KMS-11 (cell line): ENCODE measurements around the gene MTCP1.

Experiments
- H2AFZ ChIP-seq: fragments of 200-600 bp; sonication (generic); 2 replicates; pipeline ENCODE4 v1.6.1; 2016; ENCODE audit warnings: antibody characterized with exemption, mixed run types, low read depth
- H3K27ac ChIP-seq: fragments of 200-600 bp; sonication (generic); 2 replicates; pipeline ENCODE4 v1.6.1; 2016; ENCODE audit warnings: mild to moderate bottlenecking, mixed run types
- H3K27me3 ChIP-seq: fragments of 200-600 bp; sonication (generic); 2 replicates; pipeline ENCODE4 v1.6.1; 2017; ENCODE audit warnings: mild to moderate bottlenecking, low read depth, mixed run types, moderate library complexity; ENCODE audit not compliant: insufficient read depth
- H3K36me3 ChIP-seq: fragments of 200-600 bp; sonication (generic); 2 replicates; pipeline ENCODE4 v1.6.1; 2017; ENCODE audit warnings: mild to moderate bottlenecking, mixed run types; ENCODE audit not compliant: insufficient read depth
- H3K4me1 ChIP-seq: fragments of 200-600 bp; sonication (generic); 2 replicates; pipeline ENCODE4 v1.6.1; 2016; ENCODE audit warnings: mild to moderate bottlenecking, low read depth, mixed run types; ENCODE audit not compliant: poor library complexity, severe bottlenecking
- H3K4me2 ChIP-seq: fragments of 200-600 bp; sonication (generic); 2 replicates; pipeline ENCODE4 v1.7.0; 2016; ENCODE audit warnings: mild to moderate bottlenecking, mixed run types
- H3K4me3 ChIP-seq: fragments of 200-600 bp; sonication (generic); IDR thresholded peaks from 2 replicates; pipeline ENCODE4 v1.6.1; 2017; ENCODE audit warnings: low read depth, low read length, mixed read lengths; ENCODE audit not compliant: insufficient read depth
- H3K79me2 ChIP-seq: fragments of 200-600 bp; sonication (generic); 2 replicates; pipeline ENCODE4 v1.6.1; 2016; ENCODE audit warnings: low read depth, mixed run types; ENCODE audit not compliant: insufficient read depth
- H3K9ac ChIP-seq: fragments of 200-600 bp; sonication (generic); 2 replicates; pipeline ENCODE4 v1.6.1; 2016; ENCODE audit warnings: mild to moderate bottlenecking, mixed run types
- H4K20me1 ChIP-seq: fragments of 200-600 bp; sonication (generic); 2 replicates; pipeline ENCODE4 v1.6.1; 2016; ENCODE audit warnings: mild to moderate bottlenecking, mixed run types; ENCODE audit not compliant: insufficient read depth
- TF ChIP-seq, protein P1 (sequence below): fragments of 200-600 bp; sonication (generic); conservative IDR thresholded peaks from 2 replicates; pipeline ENCODE4 v1.6.1; 2017; ENCODE audit warnings: low read depth, mild to moderate bottlenecking, antibody characterized with exemption, low read length, moderate library complexity, mixed read lengths

The MTCP1 gene

DNA sequence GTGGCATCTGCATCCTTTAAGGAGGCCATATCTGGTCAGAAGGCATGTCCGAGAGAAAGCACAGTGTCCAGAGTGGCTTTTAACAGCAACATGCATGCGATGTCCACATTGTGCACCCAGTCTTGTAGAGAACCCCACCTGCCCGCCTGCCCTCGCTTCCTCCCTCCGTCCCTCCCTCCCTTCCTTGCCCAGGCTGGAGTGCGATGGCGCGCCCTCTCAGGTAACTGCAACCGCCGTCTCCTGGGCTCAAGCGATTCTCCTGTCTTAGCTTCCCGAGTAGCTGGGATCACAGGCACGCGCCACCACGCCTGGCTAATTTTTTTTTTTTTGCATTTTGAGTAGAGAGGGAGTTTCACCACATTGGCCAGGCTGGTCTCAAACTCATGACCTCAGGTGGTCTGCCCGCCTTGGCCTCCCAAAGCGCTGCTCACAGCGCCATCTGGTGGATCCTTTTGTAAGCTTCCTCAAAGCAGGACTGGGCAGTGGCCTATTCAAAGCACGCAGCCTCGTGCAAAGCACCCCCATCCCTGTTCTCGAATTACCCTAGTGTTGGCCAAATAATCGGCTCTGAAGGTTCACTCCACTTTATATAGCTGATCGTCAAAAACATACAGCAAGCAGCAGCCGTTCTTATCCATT is 15.4 kb upstream of the MTCP1 start:
- TF ChIP-seq, protein P1, sequence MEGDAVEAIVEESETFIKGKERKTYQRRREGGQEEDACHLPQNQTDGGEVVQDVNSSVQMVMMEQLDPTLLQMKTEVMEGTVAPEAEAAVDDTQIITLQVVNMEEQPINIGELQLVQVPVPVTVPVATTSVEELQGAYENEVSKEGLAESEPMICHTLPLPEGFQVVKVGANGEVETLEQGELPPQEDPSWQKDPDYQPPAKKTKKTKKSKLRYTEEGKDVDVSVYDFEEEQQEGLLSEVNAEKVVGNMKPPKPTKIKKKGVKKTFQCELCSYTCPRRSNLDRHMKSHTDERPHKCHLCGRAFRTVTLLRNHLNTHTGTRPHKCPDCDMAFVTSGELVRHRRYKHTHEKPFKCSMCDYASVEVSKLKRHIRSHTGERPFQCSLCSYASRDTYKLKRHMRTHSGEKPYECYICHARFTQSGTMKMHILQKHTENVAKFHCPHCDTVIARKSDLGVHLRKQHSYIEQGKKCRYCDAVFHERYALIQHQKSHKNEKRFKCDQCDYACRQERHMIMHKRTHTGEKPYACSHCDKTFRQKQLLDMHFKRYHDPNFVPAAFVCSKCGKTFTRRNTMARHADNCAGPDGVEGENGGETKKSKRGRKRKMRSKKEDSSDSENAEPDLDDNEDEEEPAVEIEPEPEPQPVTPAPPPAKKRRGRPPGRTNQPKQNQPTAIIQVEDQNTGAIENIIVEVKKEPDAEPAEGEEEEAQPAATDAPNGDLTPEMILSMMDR: peak; percentile 55
- Histone ChIP-seq H3K79me2 (no peaks in the 10 kb centered on the region), H3K27me3 (no peaks in the 10 kb centered on the region), H3K9ac (no peak overlapping the region), H3K4me2 (no peak overlapping the region), H4K20me1 (no peaks in the 10 kb centered on the region), H3K27ac (no peak overlapping the region), H3K36me3 (no peaks in the 10 kb centered on the region), H3K4me1 (no peaks in the 10 kb centered on the region), H3K4me3 (no peak overlapping the region), H2AFZ (no peak overlapping the region)

DNA sequence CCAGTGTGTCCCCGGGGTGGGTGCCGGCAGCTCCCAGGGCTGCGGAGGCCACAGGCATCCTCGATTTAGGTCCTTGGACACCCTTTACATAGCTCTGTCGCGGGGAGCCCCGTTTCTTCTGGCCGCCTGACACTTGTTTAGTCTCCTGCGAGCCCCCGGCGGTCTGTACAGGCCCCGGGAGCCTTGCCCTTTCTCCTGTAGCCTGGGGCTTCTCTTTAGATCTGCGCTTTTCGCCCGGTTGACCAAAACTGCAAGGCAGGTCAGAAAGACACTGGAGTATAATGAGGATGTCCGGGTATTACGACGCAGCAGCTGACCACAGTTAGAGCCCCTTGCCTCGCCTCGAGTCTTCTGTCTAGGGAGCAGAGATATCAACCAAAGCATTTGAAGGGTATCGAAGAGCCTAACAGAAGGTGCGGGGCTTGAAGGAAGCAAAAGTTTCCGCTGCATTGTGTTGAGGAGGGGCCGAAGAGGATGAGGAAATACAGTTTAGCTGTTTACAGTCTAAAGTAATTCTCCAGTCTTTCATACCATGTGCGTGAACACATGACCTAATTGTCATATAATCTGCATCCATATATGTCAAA is 851 bp upstream of the MTCP1 start:
- Histone ChIP-seq H3K79me2 (peaks cover 36% of the 10 kb centered on the region; the same call in 1 of the 2 replicates), H3K27ac (peak overlapping the region; percentile 60), H3K4me1 (peaks cover 17% of the 10 kb centered on the region), H3K4me3 (no peak overlapping the region), H3K9ac (peak overlapping the region; percentile 79), H3K36me3 (no peaks in the 10 kb centered on the region), H3K4me2 (peak overlapping the region; percentile 65), H4K20me1 (no peaks in the 10 kb centered on the region), H2AFZ (peak overlapping the region; percentile 76), H3K27me3 (no peaks in the 10 kb centered on the region)
- TF ChIP-seq, protein P1: no peak

DNA sequence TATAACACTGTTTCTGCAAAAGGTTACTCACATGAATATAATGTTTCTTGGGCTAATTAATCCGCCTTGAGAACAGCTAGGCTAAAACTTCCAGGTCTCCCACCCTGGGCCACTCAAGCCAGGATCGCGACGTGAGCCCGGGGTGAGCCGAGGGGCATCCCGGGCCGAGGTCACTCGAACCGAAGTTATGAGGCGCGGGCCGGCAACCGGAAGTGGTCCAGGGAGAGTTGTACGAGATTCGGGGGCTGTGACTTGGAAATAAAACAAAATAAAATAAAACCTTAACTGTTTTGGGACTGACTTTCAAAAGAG is 317 bp downstream of the MTCP1 start:
- Histone ChIP-seq H3K79me2 (peaks cover 36% of the 10 kb centered on the region; the same call in 1 of the 2 replicates), H4K20me1 (no peaks in the 10 kb centered on the region), H3K4me2 (peak overlapping the region; percentile 86), H3K36me3 (no peaks in the 10 kb centered on the region), H3K27ac (peak overlapping the region; percentile 69), H3K27me3 (no peaks in the 10 kb centered on the region), H3K4me3 (no peak overlapping the region), H2AFZ (peak overlapping the region; percentile 91), H3K9ac (peak overlapping the region; percentile 84), H3K4me1 (peaks cover 17% of the 10 kb centered on the region)
- TF ChIP-seq, protein P1: no peak

DNA sequence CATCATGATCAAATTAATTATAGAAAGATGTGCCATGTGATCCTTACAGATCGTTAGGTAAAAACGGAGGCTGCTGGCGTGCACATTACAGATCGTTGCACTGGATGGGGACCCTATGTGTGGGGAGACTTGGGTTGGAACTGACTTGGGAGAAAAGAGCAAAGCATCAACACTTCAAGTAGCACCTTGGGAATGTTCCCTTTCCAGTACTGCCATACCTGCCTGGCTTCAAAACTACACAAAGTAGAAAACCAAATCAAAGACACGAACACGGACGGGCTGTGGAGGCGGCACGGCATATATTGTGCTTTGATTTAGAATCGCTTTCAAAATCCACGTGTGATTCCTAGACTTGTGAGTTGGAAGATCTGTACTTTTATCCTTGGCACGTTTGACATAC is 898 bp downstream of the MTCP1 start:
- Histone ChIP-seq H3K4me3 (no peak overlapping the region), H3K36me3 (no peaks in the 10 kb centered on the region), H3K27ac (peak overlapping the region; percentile 69), H3K27me3 (no peaks in the 10 kb centered on the region), H2AFZ (peak overlapping the region; percentile 91), H3K4me1 (peaks cover 17% of the 10 kb centered on the region), H4K20me1 (no peaks in the 10 kb centered on the region), H3K9ac (peak overlapping the region; percentile 84), H3K4me2 (peak overlapping the region; percentile 86), H3K79me2 (peaks cover 36% of the 10 kb centered on the region; the same call in 1 of the 2 replicates)
- TF ChIP-seq, protein P1: no peak
